Body of pancreas (tissue), 4 donors: ENCODE results near the gene P3H3.

Source experiments
- POLR2A ChIP-seq, 3 donors: fragments of 450-650 bp; IDR thresholded peaks; one replicate each; pipeline ENCODE4 v1.6.1; 2016; ENCODE audit warnings: antibody characterized with exemption in 3 of 3, mild to moderate bottlenecking in 2 of 3
- TF ChIP-seq, protein P1 (sequence below), 7 experiments: fragments of 450-650 bp in 4 of 7; fragments of 200-600 bp in 3 of 7; sonication (generic) in 3 of 7; IDR thresholded peaks; one replicate each; pipeline ENCODE4 v1.5.1; 2016 to 2019; ENCODE audit warnings: antibody characterized with exemption in 7 of 7

DNA sequence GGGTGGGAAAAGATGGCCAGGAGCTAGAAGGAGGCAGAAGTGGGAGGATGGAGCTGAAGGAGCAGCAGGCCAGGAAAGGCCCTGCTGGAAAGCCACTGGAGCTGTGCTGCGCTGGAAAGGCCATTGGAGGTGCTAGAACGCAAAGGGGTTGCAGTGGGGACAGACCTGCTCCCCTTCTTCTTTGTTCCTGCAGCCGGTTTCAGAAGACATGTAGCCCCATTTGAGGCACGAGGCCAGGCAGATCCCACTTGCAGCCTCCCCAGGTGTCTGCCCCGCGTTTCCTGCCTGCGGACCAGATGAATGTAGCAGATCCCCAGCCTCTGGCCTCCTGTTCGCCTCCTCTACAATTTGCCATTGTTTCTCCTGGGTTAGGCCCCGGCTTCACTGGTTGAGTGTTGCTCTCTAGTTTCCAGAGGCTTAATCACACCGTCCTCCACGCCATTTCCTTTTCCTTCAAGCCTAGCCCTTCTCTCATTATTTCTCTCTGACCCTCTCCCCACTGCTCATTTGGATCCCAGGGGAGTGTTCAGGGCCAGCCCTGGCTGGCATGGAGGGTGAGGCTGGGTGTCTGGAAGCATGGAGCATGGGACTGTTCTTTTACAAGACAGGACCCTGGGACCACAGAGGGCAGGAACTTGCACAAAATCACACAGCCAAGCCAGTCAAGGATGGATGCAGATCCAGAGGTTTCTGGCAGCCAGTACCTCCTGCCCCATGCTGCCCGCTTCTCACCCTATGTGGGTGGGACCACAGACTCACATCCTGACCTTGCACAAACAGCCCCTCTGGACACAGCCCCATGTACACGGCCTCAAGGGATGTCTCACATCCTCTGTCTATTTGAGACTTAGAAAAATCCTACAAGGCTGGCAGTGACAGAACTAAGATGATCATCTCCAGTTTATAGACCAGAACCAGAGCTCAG lies 8.8 kb upstream of the P3H3 start:
- TF ChIP-seq, protein P1, sequence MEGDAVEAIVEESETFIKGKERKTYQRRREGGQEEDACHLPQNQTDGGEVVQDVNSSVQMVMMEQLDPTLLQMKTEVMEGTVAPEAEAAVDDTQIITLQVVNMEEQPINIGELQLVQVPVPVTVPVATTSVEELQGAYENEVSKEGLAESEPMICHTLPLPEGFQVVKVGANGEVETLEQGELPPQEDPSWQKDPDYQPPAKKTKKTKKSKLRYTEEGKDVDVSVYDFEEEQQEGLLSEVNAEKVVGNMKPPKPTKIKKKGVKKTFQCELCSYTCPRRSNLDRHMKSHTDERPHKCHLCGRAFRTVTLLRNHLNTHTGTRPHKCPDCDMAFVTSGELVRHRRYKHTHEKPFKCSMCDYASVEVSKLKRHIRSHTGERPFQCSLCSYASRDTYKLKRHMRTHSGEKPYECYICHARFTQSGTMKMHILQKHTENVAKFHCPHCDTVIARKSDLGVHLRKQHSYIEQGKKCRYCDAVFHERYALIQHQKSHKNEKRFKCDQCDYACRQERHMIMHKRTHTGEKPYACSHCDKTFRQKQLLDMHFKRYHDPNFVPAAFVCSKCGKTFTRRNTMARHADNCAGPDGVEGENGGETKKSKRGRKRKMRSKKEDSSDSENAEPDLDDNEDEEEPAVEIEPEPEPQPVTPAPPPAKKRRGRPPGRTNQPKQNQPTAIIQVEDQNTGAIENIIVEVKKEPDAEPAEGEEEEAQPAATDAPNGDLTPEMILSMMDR (IDR thresholded peaks at IDR 0.05), result no peak
- no peak for TF ChIP-seq POLR2A (IDR thresholded peaks at IDR 0.05)
